IPS-18c (cell line): ENCODE measurements around the gene CAMTA1.
A peak's percentile ranks its signal among the peaks of the same experiment; 100 is the strongest.
"Not testable (repeated sequence)": the region's sequence is repeated elsewhere in the genome, so short reads cannot be mapped to it uniquely, and the experiment has no call there.

ENCODE experiments used
- H3K4me3 ChIP-seq: 2 replicates; pipeline ENCODE4 v1.7.0; 2013; ENCODE audit warnings: low read depth, mild to moderate bottlenecking, low read length, moderate library complexity; ENCODE audit not compliant: insufficient read depth
- H3K9me3 ChIP-seq: one replicate; pipeline ENCODE4 v1.6.1; 2013; ENCODE audit warnings: mild to moderate bottlenecking, low read length, moderate library complexity; ENCODE audit not compliant: control insufficient read depth, insufficient read depth

CAMTA1 gene

GRCh38 chr1:7679159-7679872 lies 894.1 kb downstream of the CAMTA1 start:
- H3K4me3 ChIP-seq, result 0 out of 2 replicates have a peak overlapping the region, but pooled peaks have one; percentile 60
- no peaks in the 10 kb centered on the region for H3K9me3 ChIP-seq

- H3K9me3 ChIP-seq, result no peaks in the 10 kb centered on the region
- H3K4me3 ChIP-seq, result peak overlapping the region; percentile 60
These were observed 894.6 kb downstream of the CAMTA1 start for GRCh38 chr1:7679873-7680206.

- Histone ChIP-seq H3K9me3 (no peaks in the 10 kb centered on the region), H3K4me3 (peak overlapping the region; percentile 60)
These were observed 895.1 kb downstream of the CAMTA1 start for GRCh38 chr1:7680207-7680954.

GRCh38 chr1:7680955-7681268 lies 895.7 kb downstream of the CAMTA1 start:
- Histone ChIP-seq H3K9me3 (no peaks in the 10 kb centered on the region), H3K4me3 (peak overlapping the region; percentile 60)

- Histone ChIP-seq H3K9me3 (no peaks in the 10 kb centered on the region), H3K4me3 (no peak overlapping the region)
These were observed 896.1 kb downstream of the CAMTA1 start for GRCh38 chr1:7681401-7681800.

- H3K4me3 ChIP-seq, result no peak overlapping the region
- H3K9me3 ChIP-seq, result no peaks in the 10 kb centered on the region
These were observed 898.3 kb downstream of the CAMTA1 start for GRCh38 chr1:7683521-7683920.

- Histone ChIP-seq H3K4me3 (no peak overlapping the region), H3K9me3 (no peaks in the 10 kb centered on the region)
These were observed 898.9 kb downstream of the CAMTA1 start for GRCh38 chr1:7684132-7684531.

- H3K4me3 ChIP-seq, result no peak overlapping the region
- no peaks in the 10 kb centered on the region for H3K9me3 ChIP-seq
These were observed 899.8 kb downstream of the CAMTA1 start for GRCh38 chr1:7684861-7685635.

GRCh38 chr1:7686301-7686850 lies 901.1 kb downstream of the CAMTA1 start:
- Histone ChIP-seq H3K9me3 (no peaks in the 10 kb centered on the region), H3K4me3 (no peak overlapping the region)

GRCh38 chr1:7687411-7687810 lies 902.2 kb downstream of the CAMTA1 start:
- Histone ChIP-seq H3K9me3 (peaks cover 3% of the 10 kb centered on the region), H3K4me3 (no peak overlapping the region)

- Histone ChIP-seq H3K9me3 (peaks cover 4% of the 10 kb centered on the region), H3K4me3 (no peak overlapping the region)
These were observed 903.4 kb downstream of the CAMTA1 start for GRCh38 chr1:7688659-7689058.

- not testable (repeated sequence) for H3K9me3 ChIP-seq, H3K4me3 ChIP-seq
These were observed 904.1 kb downstream of the CAMTA1 start for GRCh38 chr1:7689307-7689706.

- H3K9me3 ChIP-seq, result peaks cover 4% of the 10 kb centered on the region
These were observed 904.8 kb downstream of the CAMTA1 start for GRCh38 chr1:7690076-7690475.

GRCh38 chr1:7690496-7691182 lies 905.4 kb downstream of the CAMTA1 start:
- Histone ChIP-seq H3K9me3 (peaks cover 4% of the 10 kb centered on the region), H3K4me3 (no peak overlapping the region)

More at GRCh38 chr1:7690076-7690475, 904.8 kb downstream of the CAMTA1 start:
- no peak overlapping the region for H3K4me3 ChIP-seq

GRCh38 chr1:7691576-7691975 lies 906.3 kb downstream of the CAMTA1 start:
- peaks cover 4% of the 10 kb centered on the region for H3K9me3 ChIP-seq
- H3K4me3 ChIP-seq, result no peak overlapping the region

GRCh38 chr1:7692005-7692404 lies 906.8 kb downstream of the CAMTA1 start:
- no peak overlapping the region for H3K4me3 ChIP-seq
- H3K9me3 ChIP-seq, result peaks cover 4% of the 10 kb centered on the region

- not testable (repeated sequence) for H3K4me3 ChIP-seq, H3K9me3 ChIP-seq
These were observed 907.8 kb downstream of the CAMTA1 start for GRCh38 chr1:7693037-7693436.
